K562 (cell line): ENCODE measurements around the gene DSCAM. TPM values are rescaled to one million over a fixed set of nuclear protein-coding genes. Genes with fewer than 3 reads are reported as not detected.

Experiments
- ARID4B ChIP-seq: sonication (generic); formaldehyde crosslinking; IDR thresholded peaks from 2 replicates; pipeline ENCODE4 v1.8.0; 2022; ENCODE audit warnings: mild to moderate bottlenecking, missing genetic modification reagents
- CHCHD3 ChIP-seq: fragments of 250-450 bp; sonication (Bioruptor Pico); IDR thresholded peaks from 2 replicates; pipeline ENCODE4 v2.1.2; 2022; ENCODE audit warnings: mild to moderate bottlenecking
- GTF3C2 ChIP-seq: IDR thresholded peaks from 3 replicates; pipeline ENCODE4 v1.6.1; 2011; ENCODE audit warnings: borderline replicate concordance, mild to moderate bottlenecking, moderate library complexity; ENCODE audit not compliant: insufficient read length; ENCODE audit errors: extremely low read depth
- KLF6 ChIP-seq: fragments of 250-450 bp; sonication (Bioruptor Pico); IDR thresholded peaks from 2 replicates; pipeline ENCODE4 v1.4.0; 2020; ENCODE audit warnings: mild to moderate bottlenecking, moderate library complexity, borderline replicate concordance
- MAX ChIP-seq: sonication (generic); formaldehyde crosslinking; IDR thresholded peaks from 2 replicates; pipeline ENCODE4 v1.9.0; 2022; ENCODE audit warnings: mild to moderate bottlenecking, missing genetic modification reagents
- PHF21A ChIP-seq: fragments of 450-650 bp; IDR thresholded peaks from 2 replicates; pipeline ENCODE4 v1.6.1; 2017; ENCODE audit warnings: low read depth, borderline replicate concordance
- polyA plus RNA-seq, 8 experiments: library from polyadenylated mRNA; depleted of rRNA in 4 of 8; stranded (reverse) in 5 of 8; unstranded in 3 of 8; fragments of >200 nt; fragmentation: Nextera tagmentation in 2 of 8; fragmentation: Illumina TruSeq in 1 of 8; extraction: Ambion mirVana in 2 of 8; extraction: Trizol in 1 of 8; gene quantifications; 2 replicates each; pipeline versions ENCODE4 v1.2.1 to v1.2.3, GENCODE V29; 2011 to 2014; ENCODE audit warnings: inconsistent platforms in 1 of 8, missing spikeins in 1 of 8
- total RNA-seq, 7 experiments: library from RNA; depleted of rRNA in 6 of 7; stranded (reverse); fragments of >200 nt in 6 of 7; fragmentation: Illumina TruSeq in 2 of 7; extraction: Trizol in 2 of 7; gene quantifications; 2 replicates each; pipeline versions ENCODE4 v1.2.1 to v1.2.3, GENCODE V29; 2011 to 2021; ENCODE audit warnings: low replicate concordance in 1 of 7

Gene DSCAM
- total and polyA plus RNA-seq, 9 of the 15 experiments (the other 6 are each of a cell fraction or from before 2014, with no cell fraction given), result not detected

GRCh38 chr21:40842197-40842552 is 4.8 kb downstream of the DSCAM start (continued):
- no peak for TF ChIP-seq GTF3C2
- TF ChIP-seq ARID4B (CRISPR knock-in tag), result no peak
- no peak for TF ChIP-seq MAX (CRISPR knock-in tag)
- no peak for TF ChIP-seq CHCHD3 (CRISPR knock-in tag)
- TF ChIP-seq PHF21A, result no peak
- TF ChIP-seq KLF6 (CRISPR knock-in tag), result no peak
